Measurements from ENCODE around the gene PRDX4.

DNA sequence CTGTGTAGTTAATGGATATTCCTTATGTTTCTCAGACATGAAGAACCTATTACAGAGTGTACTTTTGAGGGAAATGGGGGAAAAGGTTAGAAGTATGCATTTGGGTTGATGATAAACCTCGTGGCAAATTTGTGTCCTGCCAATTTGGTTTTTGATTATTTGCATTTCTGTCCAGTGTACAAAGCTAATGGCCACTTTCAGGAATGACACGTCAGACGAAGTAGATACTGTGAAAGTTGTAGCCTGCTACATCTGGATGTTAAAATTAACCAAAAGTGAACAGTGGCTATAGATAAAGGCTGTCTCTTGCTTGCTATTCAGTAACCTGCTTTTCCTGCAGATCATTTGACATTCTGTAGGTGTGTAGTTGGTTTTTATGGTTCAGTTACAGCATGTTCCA, 1.0 kb downstream of the PRDX4 start:
- TF ChIP-seq CTCF (tag by site-specific recombination; IDR thresholded peaks at IDR 0.05) (no peak), ZNF639 (tag by site-specific recombination; IDR thresholded peaks at IDR 0.05) (no peak), TCF7L2 (IDR thresholded peaks at IDR 0.05; ENCODE audit: borderline replicate concordance, low read depth, low read length) (no peak), BCL11B (tag by site-specific recombination; IDR thresholded peaks at IDR 0.05; ENCODE audit: low read depth) (no peak), SP2 (tag by site-specific recombination; IDR thresholded peaks at IDR 0.05) (no peak), ZEB2 (tag by site-specific recombination; IDR thresholded peaks at IDR 0.05) (no peak), ZNF501 (tag by site-specific recombination; IDR thresholded peaks at IDR 0.05) (no peak), ZNF48 (tag by site-specific recombination; IDR thresholded peaks at IDR 0.05) (no peak), ZNF114 (tag by site-specific recombination; IDR thresholded peaks at IDR 0.05) (no peak), ZNF274 (IDR thresholded peaks at IDR 0.05; ENCODE audit: low read length) (no peak), ZNF274 (tag by site-specific recombination; IDR thresholded peaks at IDR 0.05; ENCODE audit: borderline replicate concordance) (no peak), ZNF449 (tag by site-specific recombination; IDR thresholded peaks at IDR 0.05) (no peak), ZNF416 (tag by site-specific recombination; IDR thresholded peaks at IDR 0.05) (no peak), ZNF184 (tag by site-specific recombination; IDR thresholded peaks at IDR 0.05) (no peak)
- TF ChIP-seq, protein P1, sequence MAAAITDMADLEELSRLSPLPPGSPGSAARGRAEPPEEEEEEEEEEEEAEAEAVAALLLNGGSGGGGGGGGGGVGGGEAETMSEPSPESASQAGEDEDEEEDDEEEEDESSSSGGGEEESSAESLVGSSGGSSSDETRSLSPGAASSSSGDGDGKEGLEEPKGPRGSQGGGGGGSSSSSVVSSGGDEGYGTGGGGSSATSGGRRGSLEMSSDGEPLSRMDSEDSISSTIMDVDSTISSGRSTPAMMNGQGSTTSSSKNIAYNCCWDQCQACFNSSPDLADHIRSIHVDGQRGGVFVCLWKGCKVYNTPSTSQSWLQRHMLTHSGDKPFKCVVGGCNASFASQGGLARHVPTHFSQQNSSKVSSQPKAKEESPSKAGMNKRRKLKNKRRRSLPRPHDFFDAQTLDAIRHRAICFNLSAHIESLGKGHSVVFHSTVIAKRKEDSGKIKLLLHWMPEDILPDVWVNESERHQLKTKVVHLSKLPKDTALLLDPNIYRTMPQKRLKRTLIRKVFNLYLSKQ (tag by site-specific recombination; IDR thresholded peaks at IDR 0.05; ENCODE audit: borderline replicate concordance) = no peak

Measured in HEK293 (cell line).